ENCODE results near the gene ACMSD.

ACMSD gene

GRCh38 chr2:134910763-134911399 is 72.5 kb downstream of the ACMSD start:
- no peak for DNase-seq

DNA sequence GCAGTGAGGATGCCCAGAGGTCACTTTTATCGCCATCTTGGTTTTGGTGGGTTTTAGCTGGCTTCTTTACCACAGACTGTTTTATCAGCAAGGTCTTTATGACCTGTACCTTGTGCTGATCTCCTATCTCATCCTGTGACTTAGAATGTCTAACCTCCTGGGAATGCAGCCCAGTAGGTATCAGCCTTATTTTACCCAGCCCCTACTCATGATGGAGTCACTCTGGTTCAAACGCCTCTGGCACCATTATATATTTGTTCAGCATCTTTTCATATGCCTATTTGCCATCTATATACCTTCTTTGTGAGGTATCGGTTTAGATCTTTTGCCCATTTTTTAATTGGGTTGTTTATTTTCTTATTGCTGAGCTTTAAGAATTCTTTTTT is 73.0 kb downstream of the ACMSD start:
- no peak for DNase-seq

- no peak for DNase-seq
Measured at GRCh38 chr2:134912361-134912760, 73.9 kb downstream of the ACMSD start.

GRCh38 chr2:134917360-134917865 is 79.0 kb downstream of the ACMSD start:
- peak; percentile 15 to 24 for DNase-seq

GRCh38 chr2:134917888-134918525 is 79.6 kb downstream of the ACMSD start:
- DNase-seq, result peak; percentile 87 to 89

DNA sequence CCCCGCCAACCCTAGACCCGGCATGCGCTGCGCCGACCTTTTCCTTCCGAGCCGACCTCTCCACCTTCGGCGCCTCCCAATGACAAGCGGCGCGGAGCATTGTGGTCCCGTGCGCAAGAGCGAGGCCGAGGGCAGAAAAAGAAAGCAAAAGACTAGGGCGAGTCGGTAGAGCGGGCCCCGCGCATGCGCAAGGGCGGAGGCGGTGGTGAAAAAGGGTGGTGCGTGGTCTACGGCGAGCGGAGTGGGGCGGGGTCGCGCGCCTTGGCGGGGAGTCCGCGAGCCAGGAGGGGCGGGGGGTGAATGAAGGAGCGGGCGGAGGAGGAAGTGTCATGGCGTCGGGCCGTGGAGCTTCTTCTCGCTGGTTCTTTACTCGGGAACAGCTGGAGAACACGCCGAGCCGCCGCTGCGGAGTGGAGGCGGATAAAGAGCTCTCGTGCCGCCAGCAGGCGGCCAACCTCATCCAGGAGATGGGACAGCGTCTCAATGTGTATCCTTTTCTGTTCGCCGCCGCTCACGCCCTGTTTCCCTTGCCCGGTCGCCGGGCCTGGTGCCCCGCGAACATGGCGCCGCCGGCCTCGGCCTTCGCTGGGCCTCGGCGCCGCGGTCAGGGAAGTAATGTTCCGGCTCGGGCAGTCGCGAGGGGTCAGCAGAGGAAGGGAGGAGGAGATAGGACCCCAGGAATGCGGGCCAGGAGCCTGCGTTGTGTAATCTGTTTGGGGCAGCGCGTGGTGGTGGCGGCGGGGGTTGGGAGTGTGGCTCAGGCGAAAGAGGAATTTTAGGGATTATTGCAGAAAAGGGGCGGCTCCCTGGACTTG is 80.3 kb downstream of the ACMSD start, which contains the start of gene CCNT2:
Gene CCNT2, plus strand, starts transcription at position 297 of the 815 bp plus-strand sequence. Its CDS starts 33 bp downstream, at position 330.
- peak; percentile 99 to 100 for DNase-seq

DNA sequence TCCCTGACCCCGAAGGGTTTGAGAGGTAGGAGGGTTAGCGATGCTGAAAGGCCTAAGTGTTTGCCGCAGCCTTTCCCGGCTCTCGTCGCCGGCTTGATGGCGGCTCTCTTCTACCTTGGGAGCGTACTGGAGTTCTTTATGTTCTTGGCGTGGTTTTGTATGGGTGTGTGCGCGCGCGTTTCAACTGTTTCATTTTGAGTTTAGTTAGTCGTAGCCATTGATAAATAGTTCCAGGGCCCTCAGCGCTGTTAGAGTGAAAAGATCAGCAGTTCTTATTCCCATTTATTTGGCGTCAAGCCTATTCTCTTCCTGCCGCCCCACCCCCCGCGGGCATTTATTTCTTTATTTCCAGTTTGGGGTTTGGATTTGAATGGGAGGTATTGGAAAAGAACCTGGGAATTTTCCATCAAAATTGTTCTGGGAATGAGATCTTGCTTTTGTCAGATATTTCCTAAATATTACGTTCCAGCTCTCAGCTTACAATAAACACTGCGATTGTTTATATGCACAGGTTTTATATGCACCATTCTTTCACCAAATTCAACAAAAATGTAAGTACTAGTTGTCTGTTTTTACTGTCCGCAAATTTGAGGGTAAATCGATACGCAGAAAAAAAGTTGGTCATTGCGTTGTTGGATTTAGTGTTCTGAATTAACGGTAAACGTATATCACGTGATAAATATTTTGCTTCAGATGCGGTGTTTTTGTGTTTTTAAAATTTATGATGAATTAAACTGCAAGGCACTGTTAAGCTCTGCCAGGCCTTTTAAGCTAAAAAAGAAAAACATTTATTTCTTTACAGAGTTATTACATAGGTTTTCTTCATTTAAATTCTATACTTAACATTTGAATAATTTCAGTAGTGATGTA is 81.2 kb downstream of the ACMSD start:
- peak; percentile 56 to 65 for DNase-seq

DNA sequence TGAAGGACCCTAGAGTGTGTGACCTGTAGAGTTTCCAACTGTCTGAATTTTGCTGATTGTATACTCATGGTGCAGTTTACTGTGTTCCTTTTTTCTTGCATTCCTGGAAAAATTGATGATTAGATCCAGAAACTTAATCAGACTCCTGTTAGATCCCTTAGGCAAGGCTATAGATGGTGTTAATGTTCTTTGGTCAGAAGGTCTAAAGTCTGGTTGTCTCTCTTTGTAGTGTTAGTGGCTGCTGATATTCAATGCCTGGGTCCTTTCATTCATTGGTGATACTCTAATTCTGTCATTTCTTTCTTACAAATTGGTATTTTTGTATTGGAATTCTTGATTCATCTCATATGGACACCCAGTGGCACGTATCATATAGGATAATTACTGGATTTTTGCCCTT is 86.5 kb downstream of the ACMSD start:
- DNase-seq, result no peak

DNA sequence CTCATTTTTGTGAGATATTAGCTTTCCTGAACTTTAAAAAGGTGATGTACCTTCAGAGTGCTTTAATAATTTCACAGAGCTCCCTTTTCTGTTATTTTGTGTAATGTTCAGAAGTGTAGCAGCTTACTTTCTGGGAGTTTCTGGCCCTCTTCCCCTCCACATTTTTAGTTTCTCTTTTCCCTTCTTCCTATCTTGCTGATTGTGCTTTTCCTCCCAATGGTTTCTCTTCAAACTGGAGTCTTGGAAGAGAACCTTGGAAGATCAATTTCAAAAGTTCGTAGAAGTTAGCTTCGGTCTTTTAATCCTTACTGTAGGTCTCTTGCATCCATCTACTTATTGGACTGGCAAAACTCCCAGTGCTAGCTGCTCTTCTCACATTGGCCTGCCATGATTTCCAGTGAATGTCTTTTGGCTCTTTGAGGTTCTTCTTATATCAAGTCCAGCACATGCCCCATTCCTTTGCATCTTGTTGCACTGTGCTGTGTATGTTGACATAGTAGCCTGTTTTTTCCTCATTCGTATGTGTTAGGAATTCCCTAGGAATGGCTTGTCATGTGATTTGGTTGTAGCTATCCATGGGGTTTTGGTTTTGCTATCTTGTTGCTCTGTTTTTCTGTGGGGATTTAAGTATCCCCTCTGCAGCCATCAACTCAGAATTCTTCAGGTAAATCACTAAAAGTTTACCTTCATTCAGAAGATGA is 88.0 kb downstream of the ACMSD start:
- DNase-seq, result no peak

- no peak for DNase-seq
Measured at GRCh38 chr2:134927195-134927594, 88.8 kb downstream of the ACMSD start.

- DNase-seq, result no peak
Measured at GRCh38 chr2:134932864-134933526, 94.6 kb downstream of the ACMSD start.

GRCh38 chr2:134933732-134934131 is 95.3 kb downstream of the ACMSD start:
- DNase-seq, result no peak

GRCh38 chr2:134934150-134934549 is 95.7 kb downstream of the ACMSD start:
- DNase-seq, result no peak

DNA sequence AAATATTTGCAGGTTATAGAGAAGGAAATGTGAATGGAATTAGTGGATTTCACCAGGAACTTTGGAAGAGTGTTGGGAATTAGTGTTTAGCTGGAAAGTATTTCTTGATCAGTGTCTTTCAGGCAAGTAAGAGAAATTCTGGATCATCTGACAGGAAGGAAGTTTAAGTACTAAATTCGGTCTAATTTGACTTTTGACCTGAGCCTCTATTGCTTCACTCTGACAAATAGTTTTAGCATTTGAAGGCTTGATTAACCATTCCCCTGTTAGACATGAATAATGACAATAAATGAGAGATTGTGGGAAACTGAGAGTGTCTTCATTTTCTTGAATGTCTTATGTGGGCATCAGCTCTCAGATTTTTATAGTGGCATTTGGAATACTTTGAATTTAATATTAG is 96.2 kb downstream of the ACMSD start:
- DNase-seq, result no peak

DNA sequence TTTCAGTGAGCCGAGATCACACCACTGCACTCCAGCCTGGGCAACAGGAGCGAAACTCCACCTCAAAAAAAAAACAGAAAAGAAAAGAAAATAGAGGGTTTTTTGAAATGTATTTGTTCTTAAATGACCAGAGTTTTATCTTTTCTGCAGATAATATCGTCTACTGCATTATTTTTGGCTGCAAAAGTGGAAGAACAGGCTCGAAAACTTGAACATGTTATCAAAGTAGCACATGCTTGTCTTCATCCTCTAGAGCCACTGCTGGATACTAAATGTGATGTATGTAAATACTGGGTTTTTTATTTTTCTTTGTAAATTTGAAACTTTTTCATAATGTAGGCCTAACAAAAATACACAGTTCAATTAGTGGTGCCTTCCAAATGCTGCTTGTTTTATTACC is 98.3 kb downstream of the ACMSD start:
- no peak for DNase-seq

- no peak for DNase-seq
Measured at GRCh38 chr2:134943540-134943939, 105.1 kb downstream of the ACMSD start.

GRCh38 chr2:134944975-134945374 is 106.6 kb downstream of the ACMSD start:
- DNase-seq, result no peak

DNA sequence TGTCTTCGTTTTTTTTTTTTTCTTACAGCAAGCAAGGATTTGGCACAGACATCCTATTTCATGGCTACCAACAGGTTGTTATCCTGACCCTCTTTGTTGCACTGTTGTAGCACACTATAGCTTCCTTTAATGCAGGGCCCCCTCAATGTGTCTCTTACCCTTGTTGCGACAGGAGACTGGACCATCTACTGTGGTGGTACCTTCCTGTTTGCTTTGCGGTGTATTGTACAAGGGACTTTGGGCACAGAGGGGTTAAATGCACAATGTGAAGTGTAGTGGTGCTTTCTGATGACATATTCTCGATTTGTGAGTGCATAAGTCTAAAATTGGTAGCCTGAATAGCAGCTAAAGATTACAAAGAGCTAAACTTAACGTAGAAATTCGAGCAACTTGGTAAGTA is 107.7 kb downstream of the ACMSD start:
- DNase-seq, result no peak

DNA sequence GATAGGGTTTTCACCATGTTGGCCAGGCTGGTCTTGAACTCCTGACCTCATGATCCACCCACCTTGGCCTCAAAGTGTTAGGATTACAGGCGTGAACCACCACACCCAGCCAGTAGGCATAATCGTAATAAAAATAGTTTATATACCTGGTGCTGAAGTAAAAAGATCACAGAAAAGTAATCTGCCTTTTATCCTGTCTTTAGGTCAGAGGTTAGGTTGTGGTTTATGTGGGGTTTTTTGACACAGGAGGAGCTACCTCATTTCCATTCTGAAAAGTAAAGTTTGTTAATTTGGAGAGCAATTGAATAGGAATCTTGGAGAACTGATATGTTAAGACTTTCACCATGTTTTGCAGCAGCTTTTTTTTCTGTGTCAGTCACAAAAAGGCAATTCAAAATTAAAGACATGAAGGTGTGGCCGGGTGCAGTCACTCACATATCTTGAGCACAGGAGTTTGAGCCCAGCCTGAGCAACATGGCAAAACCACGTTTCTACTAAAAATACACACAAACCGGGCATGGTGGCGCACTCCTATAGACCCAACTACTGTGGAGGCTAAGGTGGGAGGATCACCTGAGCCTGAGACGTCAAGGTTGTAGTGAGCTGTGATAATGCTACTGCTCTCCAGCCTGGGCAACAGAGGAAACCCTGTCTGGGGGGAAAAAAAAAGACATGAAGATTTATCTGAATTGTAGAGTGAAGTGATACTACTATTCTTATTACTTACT is 111.7 kb downstream of the ACMSD start:
- no peak for DNase-seq

GRCh38 chr2:134950886-134951285 is 112.5 kb downstream of the ACMSD start:
- no peak for DNase-seq
